ENCODE data around the gene LDLRAD4.
"Not testable (repeated sequence)": the region's sequence is repeated elsewhere in the genome, so short reads cannot be mapped to it uniquely, and the experiment has no call there.

LDLRAD4 gene

GRCh38 chr18:13253786-13254688 is 35.5 kb downstream of the LDLRAD4 start:
- no peak for DNase-seq

- no peak for DNase-seq
Observed at GRCh38 chr18:13254971-13255927, 36.7 kb downstream of the LDLRAD4 start.

GRCh38 chr18:13256444-13257305 is 38.1 kb downstream of the LDLRAD4 start:
- DNase-seq, result no peak

DNA sequence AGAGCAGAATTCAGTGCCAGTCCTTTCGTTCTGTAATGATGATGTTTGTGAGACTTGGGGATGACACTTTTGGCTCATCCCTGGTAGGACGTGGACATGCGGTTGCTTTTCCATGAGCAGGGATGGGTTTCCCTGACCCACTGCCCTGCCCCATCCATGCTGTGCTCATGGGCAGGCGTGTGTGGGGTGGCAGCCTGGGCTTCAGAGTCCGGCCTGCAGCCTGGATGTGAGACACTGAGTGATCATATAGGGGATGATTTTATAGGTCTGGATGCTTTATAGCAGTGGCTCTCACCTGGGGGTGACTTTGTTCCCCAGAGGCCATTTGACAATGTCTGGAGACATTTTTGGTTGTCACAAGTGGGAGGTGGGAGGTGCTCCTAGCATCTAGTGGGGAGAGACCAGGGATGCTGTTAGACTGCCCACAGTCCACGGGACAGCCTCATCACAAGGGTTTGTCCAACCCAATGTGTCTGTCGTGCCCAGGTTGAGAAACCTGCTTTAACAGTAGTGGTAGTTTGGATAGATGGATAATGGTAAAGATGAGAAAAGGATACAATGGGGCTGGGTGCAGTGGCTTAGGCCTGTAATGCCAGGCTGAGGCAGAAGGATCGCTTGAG is 38.9 kb downstream of the LDLRAD4 start:
- no peak for DNase-seq

DNA sequence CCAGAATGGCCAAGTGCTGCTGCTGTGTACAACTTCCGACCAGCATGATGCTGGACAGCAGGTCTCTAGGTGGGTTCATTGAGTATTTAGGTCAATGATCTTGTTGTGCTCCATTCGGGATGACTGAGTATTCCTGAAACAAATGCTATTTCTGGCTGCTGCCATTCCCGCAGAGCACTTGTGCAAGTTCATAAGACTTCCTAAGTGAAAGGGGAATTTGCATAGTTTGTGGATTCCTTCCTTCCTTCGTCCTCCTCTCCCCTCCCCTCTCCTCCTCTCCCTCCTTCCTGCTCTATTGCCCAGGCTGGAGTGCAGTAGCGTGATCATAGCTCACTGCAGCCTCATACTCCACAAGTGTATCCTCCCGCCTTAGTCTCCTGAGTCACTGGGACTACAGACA is 40.4 kb downstream of the LDLRAD4 start:
- no peak for DNase-seq

GRCh38 chr18:13259701-13260100 is 41.1 kb downstream of the LDLRAD4 start:
- DNase-seq, result no peak

DNA sequence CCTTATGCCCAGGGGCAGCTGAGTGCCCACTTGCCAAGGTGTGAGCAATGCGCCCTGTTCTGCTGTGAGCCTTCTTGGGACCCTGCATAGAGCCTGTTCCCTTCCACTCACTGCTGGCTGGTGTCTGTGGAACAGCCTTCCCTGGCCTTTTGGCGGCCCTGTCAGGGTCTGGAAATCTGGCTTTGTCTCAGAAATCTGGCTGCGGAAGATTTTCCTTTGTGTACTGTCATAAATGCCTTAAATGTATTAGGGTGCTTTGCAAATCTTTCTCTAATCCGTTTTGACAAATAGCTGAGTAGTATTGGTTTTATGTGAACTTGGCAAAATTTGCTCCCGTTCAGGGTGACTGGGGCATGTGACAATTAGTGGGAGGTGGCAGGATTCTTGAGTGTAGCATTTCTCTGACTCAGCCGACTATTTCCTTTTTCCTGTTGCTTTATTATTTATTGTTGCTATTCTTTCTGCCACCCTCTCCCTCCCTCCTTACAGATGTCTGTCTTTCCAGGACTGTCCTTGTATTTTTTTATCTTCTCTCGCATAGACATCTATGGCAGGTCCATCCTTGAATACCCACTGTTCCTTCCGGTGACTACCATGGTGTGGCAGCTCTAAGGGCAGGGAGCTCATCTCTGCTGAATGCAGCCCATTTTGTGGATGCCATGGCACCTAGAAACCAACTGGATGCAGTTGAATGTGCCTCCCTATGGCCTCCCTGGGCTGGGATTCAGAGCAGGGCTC is 41.8 kb downstream of the LDLRAD4 start:
- DNase-seq, result no peak

DNA sequence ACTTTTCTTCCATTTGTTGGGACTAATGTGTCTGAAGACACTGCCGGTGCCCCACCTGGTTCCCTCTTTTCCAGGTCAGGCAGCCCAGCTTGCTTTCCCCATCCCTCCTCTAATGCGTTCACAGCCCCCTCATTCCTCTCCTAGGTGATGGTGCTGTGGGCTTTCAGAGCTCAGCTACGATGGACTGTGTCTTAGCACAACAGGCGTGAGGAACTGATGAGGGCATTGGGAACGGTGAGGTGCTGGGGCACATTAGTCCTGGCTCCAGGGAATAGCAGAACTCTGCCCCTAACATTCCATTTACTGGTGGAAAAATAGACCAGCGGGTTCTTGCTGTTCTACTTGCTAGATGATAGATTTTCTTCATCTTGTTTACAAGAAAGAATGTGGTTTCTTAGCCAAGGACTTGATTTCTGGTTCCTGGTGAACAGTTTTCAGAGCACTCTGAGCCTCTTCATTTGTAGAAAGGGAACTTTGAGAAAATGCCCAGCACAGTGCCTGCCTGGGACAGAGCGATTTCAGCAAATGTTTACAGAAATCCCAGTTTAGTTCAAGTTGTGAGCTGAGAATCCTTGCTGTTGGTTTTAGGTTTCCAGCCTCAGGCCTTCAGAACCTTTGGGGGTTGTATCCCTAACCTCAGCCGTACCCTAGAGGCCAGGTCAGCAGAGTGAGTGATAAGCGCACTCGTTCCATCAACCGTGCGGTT is 42.5 kb downstream of the LDLRAD4 start:
- DNase-seq, result no peak

DNA sequence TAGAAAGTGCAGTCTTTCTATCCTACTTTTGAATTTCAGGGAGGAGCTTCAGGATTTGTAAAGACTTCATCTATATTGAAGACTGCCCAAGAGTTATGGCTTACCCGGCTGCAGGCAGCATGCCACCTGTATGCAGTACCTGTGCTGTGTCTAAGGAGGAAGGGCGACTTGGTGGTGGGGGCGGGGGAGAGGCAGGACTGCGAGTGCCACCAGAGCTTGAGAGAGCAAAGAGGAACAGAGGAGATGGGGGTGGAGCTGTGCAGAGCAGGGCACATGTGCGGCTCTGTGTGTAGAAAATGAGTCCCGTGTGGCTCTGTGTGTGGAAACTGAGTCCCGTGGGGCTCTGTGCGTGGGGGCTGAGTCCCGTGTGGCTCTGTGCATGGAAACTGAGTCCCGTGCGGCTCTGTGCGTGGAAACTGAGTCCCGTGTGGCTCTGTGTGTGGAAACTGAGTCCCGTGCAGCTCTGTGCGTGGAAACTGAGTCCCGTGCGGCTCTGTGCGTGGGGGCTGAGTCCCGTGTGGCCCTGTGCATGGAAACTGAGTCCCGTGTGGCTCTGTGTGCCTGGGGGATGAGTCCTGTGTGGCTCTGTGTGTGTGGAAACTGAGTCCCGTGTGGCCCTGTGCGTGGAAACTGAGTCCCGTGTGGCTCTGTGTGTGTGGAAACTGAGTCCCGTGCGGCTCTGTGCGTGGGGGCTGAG is 43.2 kb downstream of the LDLRAD4 start:
- DNase-seq, result no peak

DNA sequence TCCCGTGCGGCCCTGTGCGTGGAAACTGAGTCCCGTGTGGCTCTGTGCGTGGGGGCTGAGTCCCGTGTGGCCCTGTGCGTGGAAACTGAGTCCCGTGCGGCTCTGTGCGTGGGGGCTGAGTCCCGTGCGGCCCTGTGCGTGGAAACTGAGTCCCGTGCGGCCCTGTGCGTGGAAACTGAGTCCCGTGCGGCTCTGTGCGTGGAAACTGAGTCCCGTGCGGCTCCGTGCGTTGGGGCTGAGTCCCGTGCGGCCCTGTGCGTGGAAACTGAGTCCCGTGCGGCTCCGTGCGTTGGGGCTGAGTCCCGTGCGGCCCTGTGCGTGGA is 43.8 kb downstream of the LDLRAD4 start:
- not testable (repeated sequence) for DNase-seq

GRCh38 chr18:13262839-13263691 is 44.5 kb downstream of the LDLRAD4 start:
- DNase-seq, result no peak

DNA sequence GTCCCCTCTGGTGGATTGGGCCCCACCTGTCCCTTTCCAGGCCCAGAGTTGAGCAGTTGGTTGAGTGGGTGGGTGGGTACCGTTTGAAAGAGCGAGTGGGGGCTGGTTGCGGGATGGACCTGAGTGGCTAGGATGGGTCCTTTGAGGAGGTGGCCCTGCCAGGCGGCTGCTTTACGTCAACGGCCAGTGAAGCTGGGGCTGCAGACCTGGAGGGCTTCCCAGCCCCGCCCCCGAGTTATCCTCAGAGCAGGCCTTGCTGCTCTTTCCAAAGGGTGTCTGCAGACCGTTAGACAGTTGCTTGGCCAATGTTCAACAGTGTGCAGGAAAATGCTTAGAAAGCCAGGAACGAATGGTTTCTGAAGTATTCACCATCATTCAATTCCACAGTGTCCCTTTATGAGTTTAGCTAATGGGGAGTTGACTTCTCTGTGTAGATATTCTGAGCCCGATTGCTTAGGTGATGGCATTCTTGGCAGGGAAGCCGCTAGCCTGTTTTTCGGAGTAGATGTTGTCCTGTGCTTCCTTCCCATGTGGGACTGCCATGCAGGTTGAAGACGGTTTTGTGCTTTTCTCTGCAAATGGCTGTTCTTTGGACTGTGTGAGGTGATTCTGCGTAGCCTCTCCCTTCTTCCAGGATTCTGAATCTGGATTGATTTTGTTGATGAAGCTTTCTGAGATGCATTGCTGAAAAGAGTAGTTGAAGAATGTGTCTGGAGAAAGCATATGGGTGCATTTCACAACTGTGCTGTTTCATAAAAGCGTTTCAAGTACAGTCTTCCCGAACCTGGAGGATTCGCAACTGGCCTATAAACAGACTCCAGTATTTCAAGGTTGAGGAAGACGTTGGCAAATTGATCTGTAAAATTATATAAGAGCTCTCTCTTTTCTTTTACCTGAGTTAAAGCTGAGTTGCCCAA is 45.8 kb downstream of the LDLRAD4 start:
- no peak for DNase-seq

DNA sequence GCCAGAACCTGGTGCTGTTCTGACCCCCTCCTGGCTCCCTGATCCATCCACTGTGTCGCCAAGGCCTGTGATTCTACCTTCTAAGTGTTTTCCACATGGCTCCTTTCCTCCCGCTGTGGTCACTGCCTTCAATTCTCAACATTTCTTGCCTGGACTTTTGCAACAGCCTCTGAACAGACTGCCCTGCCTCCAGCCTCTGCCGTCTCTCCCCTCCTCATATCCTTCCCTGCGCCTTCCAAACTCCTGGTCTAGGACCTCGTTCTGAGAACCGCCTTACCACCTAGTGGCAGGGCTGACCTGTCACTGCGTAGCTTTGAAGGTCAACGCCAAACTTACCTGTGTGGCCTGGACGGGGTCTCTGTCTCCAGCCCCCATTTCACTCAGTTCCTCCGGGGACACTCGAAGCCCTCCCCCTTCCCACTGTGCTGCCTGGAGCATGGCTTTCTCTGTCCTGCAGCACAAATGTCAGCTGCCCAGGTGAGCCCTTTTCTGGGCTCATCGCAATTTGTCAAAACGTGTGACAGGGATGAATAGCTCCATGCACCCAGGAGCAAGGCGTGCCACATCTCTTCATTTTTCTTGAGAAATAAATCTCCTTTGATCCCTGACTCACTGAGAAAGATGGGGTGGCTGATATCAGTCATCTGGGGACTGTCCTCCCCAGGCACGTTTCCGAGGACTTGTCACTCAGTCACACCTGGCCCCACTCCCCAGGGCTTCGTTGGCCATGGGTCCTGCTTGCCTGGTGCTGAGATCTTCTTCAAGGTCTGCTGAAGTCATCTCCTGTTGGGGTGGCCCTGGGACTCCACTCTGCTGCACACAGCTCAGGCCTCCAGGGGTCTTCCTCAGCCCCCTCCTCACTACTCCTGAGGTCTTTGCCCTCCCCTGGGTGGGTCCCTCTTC is 46.7 kb downstream of the LDLRAD4 start:
- no peak for DNase-seq

DNA sequence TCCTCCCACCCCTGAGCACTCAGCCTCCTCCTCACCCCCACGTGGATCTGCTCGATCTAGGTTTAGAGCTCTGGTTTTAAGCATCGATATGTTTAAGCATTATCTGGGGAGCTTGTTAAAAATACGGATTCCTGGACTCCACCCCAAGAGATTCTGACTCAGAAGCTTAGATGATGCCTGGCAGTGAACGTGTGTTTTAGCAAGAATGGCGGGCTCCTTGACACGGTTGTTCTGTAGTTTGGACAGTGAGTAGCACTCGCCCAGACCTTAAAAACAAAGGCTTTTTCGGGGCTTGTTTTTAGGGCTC is 47.3 kb downstream of the LDLRAD4 start:
- DNase-seq, result no peak

GRCh38 chr18:13266218-13267100 is 47.9 kb downstream of the LDLRAD4 start:
- DNase-seq, result no peak

- DNase-seq, result no peak
Observed at GRCh38 chr18:13267431-13267873, 48.9 kb downstream of the LDLRAD4 start.

All from COR-L47 (cell line).